Gastrocnemius medialis (tissue), 4 donors: ENCODE measurements around the gene FBXO5.

Source experiments
- CTCF ChIP-seq, 5 experiments: fragments of 450-650 bp in 3 of 5; fragments of 200-600 bp in 2 of 5; sonication (generic) in 2 of 5; IDR thresholded peaks in 4 of 5; conservative IDR thresholded peaks in 1 of 5; 1 replicate in 4 of 5; 2 replicates in 1 of 5; pipeline ENCODE4 v1.5.1; 2016 to 2019; ENCODE audit warnings: antibody characterized with exemption in 5 of 5, mild to moderate bottlenecking in 3 of 5, moderate library complexity in 3 of 5
- POLR2A ChIP-seq, 2 donors: fragments of 450-650 bp; IDR thresholded peaks; one replicate each; pipeline ENCODE4 v1.6.1; 2017; ENCODE audit warnings: antibody characterized with exemption in 2 of 2, mild to moderate bottlenecking in 2 of 2, moderate library complexity in 2 of 2

GRCh38 chr6:152950240-152950639, 32.6 kb downstream of the FBXO5 start:
- TF ChIP-seq POLR2A (IDR thresholded peaks at IDR 0.05), result no peak
- no peak for TF ChIP-seq CTCF (IDR thresholded peaks at IDR 0.05 in 4 of 5, conservative IDR thresholded peaks at IDR 0.05 in 1 of 5)
